ENCODE measurements around the gene SKAP2.

DNA sequence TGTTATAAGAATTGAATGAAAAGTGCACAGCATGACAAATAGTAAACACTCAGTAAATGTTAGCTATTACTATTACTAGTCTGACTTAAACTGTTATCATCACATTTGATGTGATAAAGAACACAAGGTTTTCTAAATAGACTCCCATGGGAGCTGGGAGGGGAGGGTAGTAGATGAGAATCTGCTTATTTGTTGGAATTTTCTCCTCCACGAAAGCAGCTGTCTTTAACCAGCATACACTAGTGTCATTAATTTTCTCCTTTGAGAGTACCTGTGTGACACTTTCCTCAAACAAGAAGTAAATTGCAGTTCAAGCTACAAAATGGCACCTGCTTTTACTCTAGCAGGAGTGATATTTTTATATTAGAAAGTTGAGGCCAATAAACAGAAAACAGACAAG lies 200.1 kb downstream of the SKAP2 start:
- TF ChIP-seq, protein P1, sequence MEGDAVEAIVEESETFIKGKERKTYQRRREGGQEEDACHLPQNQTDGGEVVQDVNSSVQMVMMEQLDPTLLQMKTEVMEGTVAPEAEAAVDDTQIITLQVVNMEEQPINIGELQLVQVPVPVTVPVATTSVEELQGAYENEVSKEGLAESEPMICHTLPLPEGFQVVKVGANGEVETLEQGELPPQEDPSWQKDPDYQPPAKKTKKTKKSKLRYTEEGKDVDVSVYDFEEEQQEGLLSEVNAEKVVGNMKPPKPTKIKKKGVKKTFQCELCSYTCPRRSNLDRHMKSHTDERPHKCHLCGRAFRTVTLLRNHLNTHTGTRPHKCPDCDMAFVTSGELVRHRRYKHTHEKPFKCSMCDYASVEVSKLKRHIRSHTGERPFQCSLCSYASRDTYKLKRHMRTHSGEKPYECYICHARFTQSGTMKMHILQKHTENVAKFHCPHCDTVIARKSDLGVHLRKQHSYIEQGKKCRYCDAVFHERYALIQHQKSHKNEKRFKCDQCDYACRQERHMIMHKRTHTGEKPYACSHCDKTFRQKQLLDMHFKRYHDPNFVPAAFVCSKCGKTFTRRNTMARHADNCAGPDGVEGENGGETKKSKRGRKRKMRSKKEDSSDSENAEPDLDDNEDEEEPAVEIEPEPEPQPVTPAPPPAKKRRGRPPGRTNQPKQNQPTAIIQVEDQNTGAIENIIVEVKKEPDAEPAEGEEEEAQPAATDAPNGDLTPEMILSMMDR (conservative IDR thresholded peaks at IDR 0.05; ENCODE audit: low read depth, low read length), result no peak
- TF ChIP-seq EZH2 (IDR thresholded peaks at IDR 0.05; ENCODE audit: low read length, unreplicated experiment) (no peak), EZH2phosphoT487 (IDR thresholded peaks at IDR 0.05; ENCODE audit: borderline replicate concordance, low read length) (no peak)
